Stomach (tissue), 9 donors: ENCODE measurements around the gene CAPN9. TPM values are rescaled to one million over a fixed set of nuclear protein-coding genes. Genes with fewer than 3 reads are reported as not detected.
A peak's percentile ranks its signal among the peaks of the same experiment; 100 is the strongest.

Source experiments
- DNase-seq, 2 donors: peaks; one replicate each; pipeline versions ENCODE4 v3.0.0 to v3.0.0-alpha.2; 2013 to 2019
- H3K27ac ChIP-seq, 5 donors: fragments of 200-600 bp in 4 of 5; sonication (generic) in 4 of 5; one replicate each; pipeline ENCODE4 v1.5.1; 2013 to 2019; ENCODE audit warnings: mild to moderate bottlenecking in 1 of 5, moderate library complexity in 1 of 5
- H3K27me3 ChIP-seq, 3 donors: fragments of 200-600 bp; sonication (generic); one replicate each; pipeline ENCODE4 v1.5.1; 2017 to 2019; ENCODE audit warnings: mixed run types in 1 of 3
- H3K36me3 ChIP-seq, 4 donors: fragments of 200-600 bp; sonication (generic); 1 replicate in 3 of 4; 2 replicates in 1 of 4; pipeline ENCODE4 v1.5.1; 2016 to 2019
- H3K4me1 ChIP-seq, 4 donors: fragments of 200-600 bp; sonication (generic); one replicate each; pipeline ENCODE4 v1.5.1; 2016 to 2019
- H3K4me3 ChIP-seq, 4 donors: fragments of 200-600 bp; sonication (generic) in 3 of 4; one replicate each; pipeline ENCODE4 v1.5.1; 2016 to 2019; ENCODE audit warnings: mild to moderate bottlenecking in 1 of 4
- H3K9me3 ChIP-seq, 4 donors: fragments of 200-600 bp; sonication (generic); one replicate each; pipeline ENCODE4 v1.5.1; 2016 to 2019
- EP300 ChIP-seq: sonication (generic); formaldehyde crosslinking; IDR thresholded peaks from one replicate; pipeline ENCODE4 v1.6.1; 2017; ENCODE audit warnings: antibody characterized with exemption
- POLR2A ChIP-seq, 4 donors: fragments of 450-650 bp; IDR thresholded peaks; one replicate each; pipeline ENCODE4 v1.6.1; 2016; ENCODE audit warnings: antibody characterized with exemption in 4 of 4, control low read depth in 2 of 4, mild to moderate bottlenecking in 1 of 4, moderate library complexity in 1 of 4
- POLR2AphosphoS5 ChIP-seq, 3 donors: sonication (generic); formaldehyde crosslinking; IDR thresholded peaks; one replicate each; pipeline ENCODE4 v1.6.1; 2016; ENCODE audit warnings: antibody characterized with exemption in 3 of 3
- WGBS, 5 donors: extraction: QIAGEN DNeasy Blood & Tissue Kit in 3 of 5; methylation state at CpG; one replicate each; pipeline versions ENCODE4 v1.1.5 to v1.1.7; 2013 to 2018; 5-methylcytosine and 5-hydroxymethylcytosine counted together
- intact Hi-C: fragments of 100-400 bp; cut with DNase I; formaldehyde crosslinking; loops from one replicate; pipeline ENCODE4 v1.15.1; 2023; ENCODE audit warnings: low total_unique reads
- polyA plus RNA-seq, 3 donors: library from polyadenylated mRNA; stranded (reverse); fragments of 200-250 nt; gene quantifications; one replicate each; pipeline ENCODE4 v1.2.3, GENCODE V29; 2013
- total RNA-seq, 5 donors: library from RNA; depleted of rRNA; stranded (reverse); fragments of >200 nt; gene quantifications; one replicate each; pipeline versions ENCODE4 v1.1.0 to v1.2.3, GENCODE V29; 2014 to 2016
- TF ChIP-seq, protein P1 (sequence below), 7 experiments: fragments of 450-650 bp in 4 of 7; fragments of 200-600 bp in 3 of 7; sonication (generic) in 3 of 7; IDR thresholded peaks; one replicate each; pipeline ENCODE4 v1.5.1; 2016 to 2019; ENCODE audit warnings: antibody characterized with exemption in 7 of 7, control low read depth in 2 of 7, mild to moderate bottlenecking in 1 of 7
- donor health status: healthy with polysubstance abuse.
- donor health status: Bipolar disorder and iron deficiency.
- donor health status: healthy.

Gene CAPN9
- total and polyA plus RNA-seq, 8 donors, result 2.6 to 68.3 (median 46.7) TPM

DNA sequence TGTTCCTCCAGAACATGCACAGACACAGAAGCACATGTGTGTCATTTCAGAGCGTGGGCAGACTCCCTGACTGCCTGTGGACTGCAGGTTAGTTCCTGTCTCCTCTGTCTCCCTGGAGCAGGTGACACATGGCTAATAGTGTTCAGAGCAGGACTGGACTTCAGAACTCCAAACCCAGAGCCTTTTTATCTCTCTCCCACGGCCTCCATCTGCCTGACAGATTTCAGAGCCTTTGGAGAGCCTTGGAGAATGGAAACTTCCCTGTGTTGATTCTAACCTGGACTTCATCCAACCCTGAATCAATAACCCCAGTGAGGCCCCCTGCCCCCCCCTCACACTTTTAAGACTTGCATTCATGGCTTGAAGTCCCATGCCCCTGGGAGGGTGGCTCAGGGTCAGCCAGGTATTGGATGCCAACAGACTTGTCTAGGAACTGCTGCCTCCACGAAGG lies 76.8 kb downstream of the CAPN9 start:
- peak; percentile 55 to 64 for DNase-seq
- WGBS, 5 donors, result 29 to 39% (median 35%) methylated on average over 3 of the region's 3 CpGs
- H3K27ac ChIP-seq, result peak overlapping the region; percentile 8 to 89 (median 84)

DNA sequence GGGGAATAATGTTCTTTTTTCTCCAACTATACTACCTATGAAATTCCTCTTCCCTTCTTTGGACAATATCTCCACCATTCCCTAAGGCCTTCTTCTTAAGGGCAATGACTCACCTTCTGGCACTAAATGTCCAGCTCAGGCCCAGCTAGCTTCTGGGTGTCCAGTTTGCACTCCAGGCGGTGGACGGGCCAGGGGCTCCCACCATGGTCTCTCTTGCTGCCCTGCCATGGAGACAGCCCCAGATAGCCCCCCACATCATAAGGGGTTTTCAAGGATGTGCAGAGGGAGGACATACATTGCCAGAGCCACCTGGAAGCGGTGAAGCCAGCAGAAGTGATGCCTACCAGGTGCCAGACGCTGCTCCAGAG lies 77.3 kb downstream of the CAPN9 start:
- Histone ChIP-seq H3K9me3 (no peaks in the 10 kb centered on the region), H3K4me1 (peaks cover 29 to 59% (median 43%) of the 10 kb centered on the region in 4 donors), H3K27me3 (no peaks in the 10 kb centered on the region), H3K4me3 (no peak overlapping the region), H3K36me3 (no peaks in the 10 kb centered on the region), H3K27ac (peak overlapping the region; percentile 83 to 89 (median 85))
- TF ChIP-seq POLR2AphosphoS5 (IDR thresholded peaks at IDR 0.05) (no peak), EP300 (no peak), POLR2A (IDR thresholded peaks at IDR 0.05) (no peak)
- TF ChIP-seq, protein P1, sequence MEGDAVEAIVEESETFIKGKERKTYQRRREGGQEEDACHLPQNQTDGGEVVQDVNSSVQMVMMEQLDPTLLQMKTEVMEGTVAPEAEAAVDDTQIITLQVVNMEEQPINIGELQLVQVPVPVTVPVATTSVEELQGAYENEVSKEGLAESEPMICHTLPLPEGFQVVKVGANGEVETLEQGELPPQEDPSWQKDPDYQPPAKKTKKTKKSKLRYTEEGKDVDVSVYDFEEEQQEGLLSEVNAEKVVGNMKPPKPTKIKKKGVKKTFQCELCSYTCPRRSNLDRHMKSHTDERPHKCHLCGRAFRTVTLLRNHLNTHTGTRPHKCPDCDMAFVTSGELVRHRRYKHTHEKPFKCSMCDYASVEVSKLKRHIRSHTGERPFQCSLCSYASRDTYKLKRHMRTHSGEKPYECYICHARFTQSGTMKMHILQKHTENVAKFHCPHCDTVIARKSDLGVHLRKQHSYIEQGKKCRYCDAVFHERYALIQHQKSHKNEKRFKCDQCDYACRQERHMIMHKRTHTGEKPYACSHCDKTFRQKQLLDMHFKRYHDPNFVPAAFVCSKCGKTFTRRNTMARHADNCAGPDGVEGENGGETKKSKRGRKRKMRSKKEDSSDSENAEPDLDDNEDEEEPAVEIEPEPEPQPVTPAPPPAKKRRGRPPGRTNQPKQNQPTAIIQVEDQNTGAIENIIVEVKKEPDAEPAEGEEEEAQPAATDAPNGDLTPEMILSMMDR (IDR thresholded peaks at IDR 0.05), result no peak
- no peak for DNase-seq
- WGBS, 5 donors, result 72 to 80% (median 75%) methylated on average over 4 of the region's 4 CpGs
- intact Hi-C loops, result no loop called here

More for the DNA sequence above, 76.8 kb downstream of the CAPN9 start:
- H3K4me1 ChIP-seq, result peaks cover 29 to 59% (median 43%) of the 10 kb centered on the region in 4 donors
- H3K36me3 ChIP-seq, result no peaks in the 10 kb centered on the region
- H3K9me3 ChIP-seq, result no peaks in the 10 kb centered on the region
- intact Hi-C loops, result no loop called here
- H3K27me3 ChIP-seq, result no peaks in the 10 kb centered on the region
- TF ChIP-seq, protein P1 (IDR thresholded peaks at IDR 0.05), result no peak
- no peak for TF ChIP-seq POLR2A (IDR thresholded peaks at IDR 0.05)
- TF ChIP-seq POLR2AphosphoS5 (IDR thresholded peaks at IDR 0.05), result no peak
- TF ChIP-seq EP300, result no peak
- H3K4me3 ChIP-seq, result no peak overlapping the region

DNA sequence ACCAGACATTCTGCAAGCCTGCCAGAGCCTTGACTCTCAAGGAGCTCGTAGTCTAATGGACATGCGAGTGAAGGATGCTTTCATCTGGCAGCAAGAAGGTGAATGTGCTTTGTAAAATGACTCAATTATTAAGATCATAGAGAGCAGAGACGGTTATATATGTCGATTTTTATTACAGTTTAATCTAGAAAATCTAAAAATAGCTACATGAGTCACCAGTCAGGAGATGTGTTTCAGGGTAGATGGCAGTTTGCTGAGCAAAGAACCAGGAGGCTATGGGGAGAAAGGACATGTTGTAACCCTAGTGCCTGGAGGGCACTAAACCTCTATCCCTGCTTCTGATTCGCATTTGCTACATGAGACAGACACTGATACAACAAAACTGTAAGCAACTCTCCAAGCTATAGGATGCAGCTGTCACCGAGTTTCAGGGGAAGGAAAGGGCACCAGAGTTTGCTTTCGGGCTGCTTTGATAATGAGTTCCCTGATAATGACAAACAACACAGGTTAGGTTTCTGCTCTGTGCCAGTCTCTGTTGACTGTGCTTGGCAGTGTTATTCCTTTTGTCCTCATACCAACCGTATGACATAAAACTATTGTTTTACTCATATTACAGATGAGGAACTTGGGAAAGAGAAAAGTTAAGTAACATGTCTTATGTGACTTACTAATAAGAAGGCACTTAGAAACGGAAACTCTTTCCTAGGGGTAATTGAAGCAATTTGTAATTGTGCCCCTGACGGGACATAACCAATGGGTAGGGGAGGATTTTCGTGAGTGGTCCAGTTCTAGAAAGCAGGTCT lies 77.9 kb downstream of the CAPN9 start:
- H3K27me3 ChIP-seq, result no peaks in the 10 kb centered on the region
- H3K27ac ChIP-seq, result peak overlapping the region; percentile 83 to 89 (median 85)
- WGBS, 5 donors, result 26 to 38% (median 32%) methylated on average over 11 of the region's 11 CpGs
- H3K4me3 ChIP-seq, result no peak overlapping the region
- intact Hi-C loops, result no loop called here
- DNase-seq, result peak; percentile 44 to 67
- TF ChIP-seq EP300 (no peak), POLR2A (IDR thresholded peaks at IDR 0.05) (no peak), POLR2AphosphoS5 (IDR thresholded peaks at IDR 0.05) (peak in 1 of 3 donors; percentile 30)
- TF ChIP-seq, protein P1 (IDR thresholded peaks at IDR 0.05), result no peak
- no peaks in the 10 kb centered on the region for H3K36me3 ChIP-seq
- H3K4me1 ChIP-seq, result peaks cover 29 to 59% (median 43%) of the 10 kb centered on the region in 4 donors
- no peaks in the 10 kb centered on the region for H3K9me3 ChIP-seq

DNA sequence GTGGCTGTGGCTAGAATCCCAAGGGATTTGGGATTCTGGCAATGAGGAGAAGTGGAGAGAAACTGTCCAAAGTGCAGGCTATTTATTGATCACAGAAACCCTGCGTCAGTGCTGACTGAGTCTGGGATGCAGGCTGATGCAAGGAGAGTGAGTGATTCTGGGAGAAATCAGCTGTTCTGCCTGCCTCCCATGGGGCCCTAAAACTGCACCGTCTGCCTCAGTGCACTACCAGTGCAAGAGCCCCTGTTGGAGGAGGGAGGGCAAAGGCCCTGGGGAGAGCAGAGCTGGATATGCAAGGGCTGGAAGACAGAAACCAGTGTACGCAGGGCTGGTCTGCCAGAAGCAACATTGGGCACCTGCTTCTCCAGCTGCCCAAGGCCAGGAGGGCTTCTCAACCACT lies 78.6 kb downstream of the CAPN9 start:
- peak overlapping the region; percentile 83 to 89 (median 85) for H3K27ac ChIP-seq
- H3K4me1 ChIP-seq, result peaks cover 29 to 59% (median 43%) of the 10 kb centered on the region in 4 donors
- no peaks in the 10 kb centered on the region for H3K36me3 ChIP-seq
- H3K9me3 ChIP-seq, result no peaks in the 10 kb centered on the region
- H3K4me3 ChIP-seq, result no peak overlapping the region
- 52 to 69% (median 58%) methylated on average over 3 of the region's 3 CpGs for WGBS, 5 donors
- no peak for TF ChIP-seq POLR2A (IDR thresholded peaks at IDR 0.05)
- TF ChIP-seq POLR2AphosphoS5 (IDR thresholded peaks at IDR 0.05), result no peak
- TF ChIP-seq, protein P1 (IDR thresholded peaks at IDR 0.05), result no peak
- TF ChIP-seq EP300, result no peak
- H3K27me3 ChIP-seq, result no peaks in the 10 kb centered on the region
- intact Hi-C loops, result no loop called here
- DNase-seq, result peak in 1 of 2 donors; percentile 18
